GM23338 (cell line): ENCODE measurements around the gene OIT3. TPM values are rescaled to one million over a fixed set of nuclear protein-coding genes. Genes with fewer than 3 reads are reported as not detected.

Source experiments
- ATAC-seq: fragments of 200-7000 bp; cut with Tn5 transposase; 3 replicates; pipeline ENCODE4 v1.9.1; 2020
- DNase-seq: peaks from one replicate; pipeline ENCODE4 v3.0.0-alpha.2; 2015; ENCODE audit warnings: low spot score
- H2AFZ ChIP-seq: fragments of 200-600 bp; sonication (generic); 2 replicates; pipeline ENCODE4 v1.8.0; 2016; ENCODE audit warnings: antibody characterized with exemption, mild to moderate bottlenecking, moderate library complexity
- H3F3A ChIP-seq: fragments of 200-600 bp; sonication (generic); replicated peaks from 2 replicates; pipeline ENCODE4 v1.8.0; 2017; ENCODE audit warnings: antibody characterized with exemption, mixed run types, low read depth
- H3K27ac ChIP-seq: fragments of 200-600 bp; sonication (generic); 2 replicates; pipeline ENCODE4 v1.6.1; 2016; ENCODE audit warnings: low read depth
- H3K27me3 ChIP-seq: fragments of 200-600 bp; sonication (generic); 2 replicates; pipeline ENCODE4 v1.8.0; 2016; ENCODE audit warnings: mild to moderate bottlenecking, mixed run types, moderate library complexity; ENCODE audit not compliant: insufficient read depth
- H3K36me3 ChIP-seq: fragments of 200-600 bp; sonication (generic); 2 replicates; pipeline ENCODE4 v1.8.0; 2016; ENCODE audit warnings: mild to moderate bottlenecking; ENCODE audit not compliant: insufficient read depth
- H3K4me1 ChIP-seq: fragments of 200-600 bp; sonication (generic); 2 replicates; pipeline ENCODE4 v1.8.0; 2016; ENCODE audit warnings: mild to moderate bottlenecking, moderate library complexity; ENCODE audit not compliant: insufficient read depth
- H3K4me2 ChIP-seq: fragments of 200-600 bp; sonication (generic); 2 replicates; pipeline ENCODE4 v1.7.1; 2017; ENCODE audit warnings: mixed run types
- H3K4me3 ChIP-seq: fragments of 200-600 bp; sonication (generic); 2 replicates; pipeline ENCODE4 v1.6.1; 2016; ENCODE audit warnings: mixed run types
- H3K79me2 ChIP-seq: fragments of 200-600 bp; sonication (generic); replicated peaks from 2 replicates; pipeline ENCODE4 v1.8.0; 2017; ENCODE audit warnings: mild to moderate bottlenecking; ENCODE audit not compliant: insufficient read depth
- H3K9me2 ChIP-seq: fragments of 200-600 bp; sonication (generic); 2 replicates; pipeline ENCODE4 v1.8.0; 2017; ENCODE audit not compliant: insufficient read depth
- H4K20me1 ChIP-seq: fragments of 200-600 bp; sonication (generic); replicated peaks from 2 replicates; pipeline ENCODE4 v1.8.0; 2017; ENCODE audit warnings: mild to moderate bottlenecking; ENCODE audit not compliant: insufficient read depth
- H3K27ac Mint-ChIP-seq: 2 replicates; pipeline ENCODE4 v1.8.0; 2020; ENCODE audit warnings: inconsistent platforms, mild to moderate bottlenecking, moderate library complexity, mixed read lengths
- H3K27me3 Mint-ChIP-seq: 3 replicates; pipeline ENCODE4 v1.8.0; 2022; ENCODE audit warnings: low read depth, mild to moderate bottlenecking, moderate library complexity, mixed read lengths, inconsistent platforms; ENCODE audit not compliant: insufficient read depth, poor library complexity
- H3K36me3 Mint-ChIP-seq: 3 replicates; pipeline ENCODE4 v1.8.0; 2021; ENCODE audit warnings: low read depth, mild to moderate bottlenecking, inconsistent platforms, moderate library complexity, mixed read lengths
- H3K4me1 Mint-ChIP-seq: 3 replicates; pipeline ENCODE4 v1.8.0; 2020; ENCODE audit warnings: mild to moderate bottlenecking, inconsistent platforms, mixed read lengths
- H3K4me3 Mint-ChIP-seq: 3 replicates; pipeline ENCODE4 v1.8.0; 2021; ENCODE audit warnings: moderate library complexity, mild to moderate bottlenecking, inconsistent platforms, mixed read lengths
- H3K9me3 Mint-ChIP-seq: 3 replicates; pipeline ENCODE4 v1.8.0; 2020; ENCODE audit warnings: moderate library complexity, mild to moderate bottlenecking, inconsistent platforms, mixed read lengths
- JUNB ChIP-seq: IDR thresholded peaks from one replicate; pipeline ENCODE4 v1.6.1; 2016; ENCODE audit warnings: antibody characterized with exemption; ENCODE audit not compliant: unreplicated experiment
- ZNF331 ChIP-seq: fragments of 250-450 bp; sonication (Bioruptor Pico); IDR thresholded peaks from 2 replicates; pipeline ENCODE4 v1.5.0; 2020; ENCODE audit warnings: low read depth, mild to moderate bottlenecking, moderate library complexity
- polyA plus RNA-seq: library from polyadenylated mRNA; unstranded; fragments of >200 nt; fragmentation: Nextera tagmentation; extraction: Ambion mirVana; gene quantifications from 2 replicates; pipeline ENCODE4 v1.2.1, GENCODE V29; 2016
- total RNA-seq: library from RNA; depleted of rRNA; stranded (reverse); fragments of >200 nt; shearing (Covaris generic); gene quantifications from 2 replicates; pipeline ENCODE4 v1.2.3, GENCODE V29; 2014
- TF ChIP-seq, protein P1 (sequence below): fragments of 250-450 bp; sonication (Bioruptor Pico); IDR thresholded peaks from 2 replicates; pipeline ENCODE4 v1.5.0; 2020; ENCODE audit warnings: mild to moderate bottlenecking, moderate library complexity

OIT3 gene
- total and polyA plus RNA-seq, 2 experiments from 2014 or later: not detected

DNA sequence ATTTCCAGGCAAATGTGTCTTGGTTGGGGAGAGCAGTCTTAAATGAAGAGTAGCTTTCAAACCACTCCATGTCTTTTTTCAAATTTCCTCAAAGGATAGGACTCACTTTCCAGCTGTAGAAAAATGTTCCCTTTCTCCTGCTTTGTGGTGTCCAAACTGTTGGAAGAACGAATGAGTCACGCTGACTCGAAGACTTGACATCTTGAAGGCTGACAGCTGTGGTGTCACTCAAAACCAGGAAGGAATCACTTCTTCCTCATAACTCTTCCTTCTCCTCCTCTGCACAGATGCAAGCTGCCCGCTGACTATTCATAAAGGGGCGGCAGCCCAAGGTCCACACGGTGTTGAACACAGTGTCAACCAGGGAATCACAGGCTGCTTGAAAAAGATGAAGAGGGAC, 41.8 kb downstream of the OIT3 start:
- Histone ChIP-seq H3K27ac (no peak overlapping the region), H2AFZ (0 out of 2 replicates have a peak overlapping the region, but pooled peaks have one; percentile 7), H3K9me2 (peaks cover 8% of the 10 kb centered on the region), H3K79me2 (no peaks in the 10 kb centered on the region), H3K36me3 (no peaks in the 10 kb centered on the region), H4K20me1 (no peaks in the 10 kb centered on the region), H3K4me2 (no peak overlapping the region), H3K4me1 (no peaks in the 10 kb centered on the region), H3K27me3 (no peaks in the 10 kb centered on the region), H3F3A (no peaks in the 10 kb centered on the region), H3K4me3 (no peak overlapping the region)
- Mint-ChIP-seq H3K36me3 (no peaks in the 10 kb centered on the region), H3K27ac (no peak overlapping the region), H3K4me1 (no peaks in the 10 kb centered on the region), H3K4me3 (no peak overlapping the region), H3K27me3 (no peaks in the 10 kb centered on the region), H3K9me3 (no peaks in the 10 kb centered on the region)
- ATAC-seq (no peak), DNase-seq (no peak)
- TF ChIP-seq ZNF331: no peak
- TF ChIP-seq, protein P1, sequence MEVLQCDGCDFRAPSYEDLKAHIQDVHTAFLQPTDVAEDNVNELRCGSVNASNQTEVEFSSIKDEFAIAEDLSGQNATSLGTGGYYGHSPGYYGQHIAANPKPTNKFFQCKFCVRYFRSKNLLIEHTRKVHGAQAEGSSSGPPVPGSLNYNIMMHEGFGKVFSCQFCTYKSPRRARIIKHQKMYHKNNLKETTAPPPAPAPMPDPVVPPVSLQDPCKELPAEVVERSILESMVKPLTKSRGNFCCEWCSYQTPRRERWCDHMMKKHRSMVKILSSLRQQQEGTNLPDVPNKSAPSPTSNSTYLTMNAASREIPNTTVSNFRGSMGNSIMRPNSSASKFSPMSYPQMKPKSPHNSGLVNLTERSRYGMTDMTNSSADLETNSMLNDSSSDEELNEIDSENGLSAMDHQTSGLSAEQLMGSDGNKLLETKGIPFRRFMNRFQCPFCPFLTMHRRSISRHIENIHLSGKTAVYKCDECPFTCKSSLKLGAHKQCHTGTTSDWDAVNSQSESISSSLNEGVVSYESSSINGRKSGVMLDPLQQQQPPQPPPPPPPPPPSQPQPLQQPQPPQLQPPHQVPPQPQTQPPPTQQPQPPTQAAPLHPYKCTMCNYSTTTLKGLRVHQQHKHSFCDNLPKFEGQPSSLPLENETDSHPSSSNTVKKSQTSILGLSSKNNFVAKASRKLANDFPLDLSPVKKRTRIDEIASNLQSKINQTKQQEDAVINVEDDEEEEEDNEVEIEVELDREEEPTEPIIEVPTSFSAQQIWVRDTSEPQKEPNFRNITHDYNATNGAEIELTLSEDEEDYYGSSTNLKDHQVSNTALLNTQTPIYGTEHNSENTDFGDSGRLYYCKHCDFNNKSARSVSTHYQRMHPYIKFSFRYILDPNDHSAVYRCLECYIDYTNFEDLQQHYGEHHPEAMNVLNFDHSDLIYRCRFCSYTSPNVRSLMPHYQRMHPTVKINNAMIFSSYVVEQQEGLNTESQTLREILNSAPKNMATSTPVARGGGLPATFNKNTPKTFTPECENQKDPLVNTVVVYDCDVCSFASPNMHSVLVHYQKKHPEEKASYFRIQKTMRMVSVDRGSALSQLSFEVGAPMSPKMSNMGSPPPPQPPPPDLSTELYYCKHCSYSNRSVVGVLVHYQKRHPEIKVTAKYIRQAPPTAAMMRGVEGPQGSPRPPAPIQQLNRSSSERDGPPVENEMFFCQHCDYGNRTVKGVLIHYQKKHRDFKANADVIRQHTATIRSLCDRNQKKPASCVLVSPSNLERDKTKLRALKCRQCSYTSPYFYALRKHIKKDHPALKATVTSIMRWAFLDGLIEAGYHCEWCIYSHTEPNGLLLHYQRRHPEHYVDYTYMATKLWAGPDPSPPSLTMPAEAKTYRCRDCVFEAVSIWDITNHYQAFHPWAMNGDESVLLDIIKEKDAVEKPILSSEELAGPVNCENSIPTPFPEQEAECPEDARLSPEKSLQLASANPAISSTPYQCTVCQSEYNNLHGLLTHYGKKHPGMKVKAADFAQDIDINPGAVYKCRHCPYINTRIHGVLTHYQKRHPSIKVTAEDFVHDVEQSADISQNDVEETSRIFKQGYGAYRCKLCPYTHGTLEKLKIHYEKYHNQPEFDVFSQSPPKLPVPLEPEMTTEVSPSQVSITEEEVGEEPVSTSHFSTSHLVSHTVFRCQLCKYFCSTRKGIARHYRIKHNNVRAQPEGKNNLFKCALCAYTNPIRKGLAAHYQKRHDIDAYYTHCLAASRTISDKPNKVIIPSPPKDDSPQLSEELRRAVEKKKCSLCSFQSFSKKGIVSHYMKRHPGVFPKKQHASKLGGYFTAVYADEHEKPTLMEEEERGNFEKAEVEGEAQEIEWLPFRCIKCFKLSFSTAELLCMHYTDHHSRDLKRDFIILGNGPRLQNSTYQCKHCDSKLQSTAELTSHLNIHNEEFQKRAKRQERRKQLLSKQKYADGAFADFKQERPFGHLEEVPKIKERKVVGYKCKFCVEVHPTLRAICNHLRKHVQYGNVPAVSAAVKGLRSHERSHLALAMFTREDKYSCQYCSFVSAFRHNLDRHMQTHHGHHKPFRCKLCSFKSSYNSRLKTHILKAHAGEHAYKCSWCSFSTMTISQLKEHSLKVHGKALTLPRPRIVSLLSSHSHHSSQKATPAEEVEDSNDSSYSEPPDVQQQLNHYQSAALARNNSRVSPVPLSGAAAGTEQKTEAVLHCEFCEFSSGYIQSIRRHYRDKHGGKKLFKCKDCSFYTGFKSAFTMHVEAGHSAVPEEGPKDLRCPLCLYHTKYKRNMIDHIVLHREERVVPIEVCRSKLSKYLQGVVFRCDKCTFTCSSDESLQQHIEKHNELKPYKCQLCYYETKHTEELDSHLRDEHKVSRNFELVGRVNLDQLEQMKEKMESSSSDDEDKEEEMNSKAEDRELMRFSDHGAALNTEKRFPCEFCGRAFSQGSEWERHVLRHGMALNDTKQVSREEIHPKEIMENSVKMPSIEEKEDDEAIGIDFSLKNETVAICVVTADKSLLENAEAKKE (CRISPR knock-in tag): no peak

DNA sequence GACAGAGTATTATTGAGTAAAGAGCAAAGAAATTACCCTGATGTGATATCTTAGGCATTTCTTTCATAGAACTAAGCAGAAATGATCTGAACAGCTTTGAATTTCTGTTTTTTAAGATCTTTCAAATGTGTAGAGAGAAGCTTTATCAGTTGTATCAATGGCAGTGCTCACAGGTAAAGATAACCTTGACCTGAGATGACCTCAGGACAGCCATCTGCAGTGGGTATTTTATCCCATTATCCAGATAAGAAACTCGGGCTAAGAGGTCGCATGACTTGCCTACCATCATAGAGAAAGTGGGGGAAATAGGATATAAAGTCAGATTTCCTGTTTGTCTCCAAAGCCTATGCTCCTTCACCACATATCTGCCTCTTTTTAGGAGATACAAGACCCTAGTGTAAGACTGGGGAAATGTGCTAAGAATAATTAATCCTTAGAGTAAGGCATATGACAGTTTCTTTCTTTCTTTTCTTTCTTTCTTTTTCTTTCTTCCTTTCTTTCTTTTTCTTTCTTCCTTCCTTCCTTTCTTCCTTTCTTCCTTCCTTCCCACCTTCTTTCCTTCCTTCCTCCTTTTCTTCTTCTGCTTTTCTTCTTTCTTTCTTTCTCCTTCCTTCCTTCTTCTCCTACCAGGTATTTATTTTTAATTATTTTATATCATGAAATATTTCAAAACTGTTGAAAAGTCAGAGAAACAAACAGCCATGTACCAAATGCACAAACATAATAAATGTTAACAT, 50.1 kb downstream of the OIT3 start:
- H3F3A ChIP-seq: no peaks in the 10 kb centered on the region
- no peaks in the 10 kb centered on the region for H3K9me2 ChIP-seq
- no peak overlapping the region for H3K4me2 ChIP-seq
- no peaks in the 10 kb centered on the region for H3K36me3 Mint-ChIP-seq
- TF ChIP-seq ZNF331 (no peak), JUNB (no peak)
- no peaks in the 10 kb centered on the region for H3K9me3 Mint-ChIP-seq
- DNase-seq (no peak), ATAC-seq (no peak)
- no peaks in the 10 kb centered on the region for H3K36me3 ChIP-seq
- no peak overlapping the region for H3K27ac ChIP-seq
- H3K79me2 ChIP-seq: no peaks in the 10 kb centered on the region
- no peaks in the 10 kb centered on the region for H3K27me3 Mint-ChIP-seq
- H3K4me1 ChIP-seq: no peaks in the 10 kb centered on the region
- H3K27me3 ChIP-seq: no peaks in the 10 kb centered on the region
- peaks cover 3% of the 10 kb centered on the region; the same call in 1 of the 3 replicates for H3K4me1 Mint-ChIP-seq
- H3K4me3 ChIP-seq: no peak overlapping the region
- no peak overlapping the region for H3K27ac Mint-ChIP-seq
- H4K20me1 ChIP-seq: no peaks in the 10 kb centered on the region
- peak overlapping the region; percentile 63; the same call in 1 of the 2 replicates for H2AFZ ChIP-seq
- H3K4me3 Mint-ChIP-seq: no peak overlapping the region
